ENCODE measurements around the gene CMTM3. TPM values are rescaled to one million over a fixed set of nuclear protein-coding genes. Genes with fewer than 3 reads are reported as not detected.

The CMTM3 gene
- total RNA-seq, 1 donor from 2014 or later, result 89.2 TPM

GRCh38 chr16:66600477-66600876 lies 4.0 kb upstream of the CMTM3 start:
- Mint-ChIP-seq H3K27me3 (ENCODE audit: low read depth) (peaks cover 2% of the 10 kb centered on the region), H3K36me3 (ENCODE audit: low read depth) (no peaks in the 10 kb centered on the region)

GRCh38 chr16:66601471-66601870 lies 3.0 kb upstream of the CMTM3 start:
- Mint-ChIP-seq H3K36me3 (ENCODE audit: low read depth) (no peaks in the 10 kb centered on the region), H3K27me3 (ENCODE audit: low read depth) (peaks cover 2% of the 10 kb centered on the region), H3K4me1 (peaks cover 22% of the 10 kb centered on the region), H3K9me3 (no peaks in the 10 kb centered on the region), H3K27ac (ENCODE audit: unreplicated experiment) (no peak overlapping the region), H3K4me3 (peak overlapping the region; percentile 49)
- no peak for DNase-seq (ENCODE audit: low read depth, low spot score)
- no peak for TF ChIP-seq CTCF (conservative IDR thresholded peaks at IDR 0.05)

More at GRCh38 chr16:66600477-66600876, 4.0 kb upstream of the CMTM3 start:
- H3K4me1 Mint-ChIP-seq, result peaks cover 15% of the 10 kb centered on the region
- no peak for DNase-seq (ENCODE audit: low read depth, low spot score)
- no peaks in the 10 kb centered on the region for H3K9me3 Mint-ChIP-seq
- H3K27ac Mint-ChIP-seq (ENCODE audit: unreplicated experiment), result no peak overlapping the region
- H3K4me3 Mint-ChIP-seq, result peak overlapping the region; percentile 5
- no peak for TF ChIP-seq CTCF (conservative IDR thresholded peaks at IDR 0.05)

GRCh38 chr16:66603537-66604375 lies 748 bp upstream of the CMTM3 start:
- peak overlapping the region; percentile 94 for H3K27ac Mint-ChIP-seq (ENCODE audit: unreplicated experiment)
- H3K27me3 Mint-ChIP-seq (ENCODE audit: low read depth), result peaks cover 2% of the 10 kb centered on the region
- no peaks in the 10 kb centered on the region for H3K36me3 Mint-ChIP-seq (ENCODE audit: low read depth)
- no peak for TF ChIP-seq CTCF (conservative IDR thresholded peaks at IDR 0.05)
- H3K4me1 Mint-ChIP-seq, result peaks cover 30% of the 10 kb centered on the region
- peak overlapping the region; percentile 100 for H3K4me3 Mint-ChIP-seq
- H3K9me3 Mint-ChIP-seq, result no peaks in the 10 kb centered on the region
- peak; percentile 65 for DNase-seq (ENCODE audit: low read depth, low spot score)

GRCh38 chr16:66605177-66605978 lies 874 bp downstream of the CMTM3 start:
- Mint-ChIP-seq H3K4me3 (peak overlapping the region; percentile 83), H3K36me3 (ENCODE audit: low read depth) (no peaks in the 10 kb centered on the region), H3K27me3 (ENCODE audit: low read depth) (peaks cover 2% of the 10 kb centered on the region), H3K4me1 (peaks cover 30% of the 10 kb centered on the region), H3K9me3 (no peaks in the 10 kb centered on the region), H3K27ac (ENCODE audit: unreplicated experiment) (no peak overlapping the region)
- TF ChIP-seq CTCF (conservative IDR thresholded peaks at IDR 0.05), result peak; percentile 24
- peak; percentile 36 for DNase-seq (ENCODE audit: low read depth, low spot score)

- Mint-ChIP-seq H3K27ac (ENCODE audit: unreplicated experiment) (peak overlapping the region; percentile 86), H3K36me3 (ENCODE audit: low read depth) (peaks cover 3% of the 10 kb centered on the region), H3K4me3 (peak overlapping the region; percentile 83), H3K9me3 (no peaks in the 10 kb centered on the region), H3K27me3 (ENCODE audit: low read depth) (peaks cover 2% of the 10 kb centered on the region), H3K4me1 (peaks cover 30% of the 10 kb centered on the region)
- no peak for DNase-seq (ENCODE audit: low read depth, low spot score)
- no peak for TF ChIP-seq CTCF (conservative IDR thresholded peaks at IDR 0.05)
Measured at GRCh38 chr16:66605979-66606751, 1.7 kb downstream of the CMTM3 start.
